ENCODE data around the gene DZANK1. TPM values are rescaled to one million over a fixed set of nuclear protein-coding genes. Genes with fewer than 3 reads are reported as not detected.
A peak's percentile ranks its signal among the peaks of the same experiment; 100 is the strongest.

DZANK1 gene
- polyA plus RNA-seq, result 1.7 to 3.4 TPM (median 3.0 TPM) in 3 replicates
- polyA plus RNA-seq (2011; ENCODE audit: low read depth), result 1.4 TPM
- polyA plus RNA-seq (2011; cell fraction: cytosol; rRNA removed), result 1.1 and 1.6 TPM in 2 replicates
- 7.2 and 7.4 TPM in 2 replicates for polyA plus RNA-seq (2011; cell fraction: nucleus; rRNA removed)
- 1.1 and 1.4 TPM in 2 replicates for polyA plus RNA-seq (2012; ENCODE audit: low replicate concordance)
- 0.79 to 1.8 TPM (median 1.4 TPM) in 3 replicates for polyA minus RNA-seq
- polyA minus RNA-seq (2011; cell fraction: cytosol; rRNA and poly(A)+ RNA removed), result not detected
- 1.8 and 3.4 TPM in 2 replicates for polyA minus RNA-seq (2011; cell fraction: nucleus; rRNA and poly(A)+ RNA removed)

GRCh38 chr20:18466894-18467730 lies at the start of gene DZANK1, which contains the start of gene POLR3F:
Gene DZANK1, minus strand, starts transcription at chr20:18467030. Its CDS starts 1,672 bp downstream, at chr20:18465358.
Gene POLR3F, plus strand, starts transcription at chr20:18467390. Its CDS starts 117 bp downstream, at chr20:18467507.
- peaks cover 27% of the 10 kb centered on the region for H3K79me2 ChIP-seq (ENCODE audit: control insufficient read depth, insufficient read depth, low read length)
- DNase-seq (ENCODE audit: low read depth, low spot score) (peak; percentile 71), FAIRE-seq (peak; percentile 62)
- H3K4me2 ChIP-seq (ENCODE audit: control insufficient read depth, extremely low read depth, insufficient read depth, low read depth, low read length), result peak within 1 kb of the TSS; percentile 97
- H3K27me3 ChIP-seq (ENCODE audit: control insufficient read depth, extremely low read depth, insufficient read depth, low read length), result no peaks in the 10 kb centered on the region
- H3K9ac ChIP-seq (ENCODE audit: control insufficient read depth, extremely low read depth, insufficient read depth, low read length), result peak within 1 kb of the TSS; percentile 94
- H3K9me1 ChIP-seq (ENCODE audit: control insufficient read depth, extremely low read depth, insufficient read depth, low read length), result no peaks in the 10 kb centered on the region
- peak within 1 kb of the TSS; percentile 96 for H2AFZ ChIP-seq (ENCODE audit: control insufficient read depth, low read length)
- no peak for TF ChIP-seq CTCF (optimal IDR thresholded peaks at IDR 0.05 in 1 of 3, IDR thresholded peaks at IDR 0.05 in 1 of 3, conservative IDR thresholded peaks at IDR 0.05 in 1 of 3; ENCODE audit: extremely low read depth in 1 of 3, insufficient read depth in 2 of 3, low read length in 3 of 3)
- TF ChIP-seq EZH2 (IDR thresholded peaks at IDR 0.05; ENCODE audit: low read length), result no peak
- H4K20me1 ChIP-seq (ENCODE audit: control insufficient read depth, extremely low read depth, insufficient read depth, low read length), result no peaks in the 10 kb centered on the region
- dilution Hi-C loops (cut with MboI; ENCODE audit: extremely low pct_ligation_motif_present, low sequenced_read_pairs), result no loop called here
- H3K9me3 ChIP-seq (ENCODE audit: control insufficient read depth, low read depth, low read length), result no peaks in the 10 kb centered on the region
- H3K27ac ChIP-seq (ENCODE audit: control insufficient read depth, insufficient read depth, low read length), result peak within 1 kb of the TSS; percentile 98
- H3K36me3 ChIP-seq (ENCODE audit: control insufficient read depth in 2 of 2, extremely low read depth in 1 of 2, insufficient read depth in 2 of 2, low read length in 2 of 2), result peaks cover 5 to 12% of the 10 kb centered on the region in 2 experiments
- peaks cover 16% of the 10 kb centered on the region for H3K4me1 ChIP-seq (ENCODE audit: control insufficient read depth, extremely low read depth, insufficient read depth, low read length)
- H3K4me3 ChIP-seq (ENCODE audit: control insufficient read depth in 2 of 3, extremely low read depth in 1 of 3, insufficient read depth in 2 of 3, low read depth in 1 of 3, low read length in 3 of 3), result peak within 1 kb of the TSS; percentile 71 to 100 (median 100)

GRCh38 chr20:18515973-18516372 lies 49.1 kb upstream of the DZANK1 start:
- H3K36me3 ChIP-seq (ENCODE audit: control insufficient read depth in 2 of 2, extremely low read depth in 1 of 2, insufficient read depth in 2 of 2, low read length in 2 of 2), result peaks cover 10 to 15% of the 10 kb centered on the region in 2 experiments
- dilution Hi-C loops (cut with MboI; ENCODE audit: extremely low pct_ligation_motif_present, low sequenced_read_pairs), result no loop called here
- FAIRE-seq (no peak), DNase-seq (ENCODE audit: low read depth, low spot score) (no peak)
- no peak overlapping the region for H3K4me2 ChIP-seq (ENCODE audit: control insufficient read depth, extremely low read depth, insufficient read depth, low read depth, low read length)
- H3K9ac ChIP-seq (ENCODE audit: control insufficient read depth, extremely low read depth, insufficient read depth, low read length), result no peak overlapping the region
- H3K9me3 ChIP-seq (ENCODE audit: control insufficient read depth, low read depth, low read length), result no peaks in the 10 kb centered on the region
- H3K4me3 ChIP-seq (ENCODE audit: control insufficient read depth in 2 of 3, extremely low read depth in 1 of 3, insufficient read depth in 2 of 3, low read depth in 1 of 3, low read length in 3 of 3), result no peak overlapping the region
- no peaks in the 10 kb centered on the region for H3K27me3 ChIP-seq (ENCODE audit: control insufficient read depth, extremely low read depth, insufficient read depth, low read length)
- peaks cover 23% of the 10 kb centered on the region for H3K79me2 ChIP-seq (ENCODE audit: control insufficient read depth, insufficient read depth, low read length)
- no peak overlapping the region for H2AFZ ChIP-seq (ENCODE audit: control insufficient read depth, low read length)
- H3K27ac ChIP-seq (ENCODE audit: control insufficient read depth, insufficient read depth, low read length), result no peak overlapping the region
- TF ChIP-seq CTCF (optimal IDR thresholded peaks at IDR 0.05 in 1 of 3, IDR thresholded peaks at IDR 0.05 in 1 of 3, conservative IDR thresholded peaks at IDR 0.05 in 1 of 3; ENCODE audit: extremely low read depth in 1 of 3, insufficient read depth in 2 of 3, low read length in 3 of 3) (no peak), EZH2 (IDR thresholded peaks at IDR 0.05; ENCODE audit: low read length) (no peak)
- no peaks in the 10 kb centered on the region for H3K4me1 ChIP-seq (ENCODE audit: control insufficient read depth, extremely low read depth, insufficient read depth, low read length)
- H4K20me1 ChIP-seq (ENCODE audit: control insufficient read depth, extremely low read depth, insufficient read depth, low read length), result no peaks in the 10 kb centered on the region
- H3K9me1 ChIP-seq (ENCODE audit: control insufficient read depth, extremely low read depth, insufficient read depth, low read length), result no peaks in the 10 kb centered on the region

All from keratinocyte (primary cell).